GM12874 (cell line): Measurements from ENCODE around the gene PPM1H.

Source experiments
- TF ChIP-seq, protein P1 (sequence below): IDR thresholded peaks from 2 replicates; pipeline ENCODE4 v1.5.1; 2011; ENCODE audit warnings: low read depth, mild to moderate bottlenecking, control low read depth, low read length, moderate library complexity; ENCODE audit not compliant: insufficient read depth

The PPM1H gene

DNA sequence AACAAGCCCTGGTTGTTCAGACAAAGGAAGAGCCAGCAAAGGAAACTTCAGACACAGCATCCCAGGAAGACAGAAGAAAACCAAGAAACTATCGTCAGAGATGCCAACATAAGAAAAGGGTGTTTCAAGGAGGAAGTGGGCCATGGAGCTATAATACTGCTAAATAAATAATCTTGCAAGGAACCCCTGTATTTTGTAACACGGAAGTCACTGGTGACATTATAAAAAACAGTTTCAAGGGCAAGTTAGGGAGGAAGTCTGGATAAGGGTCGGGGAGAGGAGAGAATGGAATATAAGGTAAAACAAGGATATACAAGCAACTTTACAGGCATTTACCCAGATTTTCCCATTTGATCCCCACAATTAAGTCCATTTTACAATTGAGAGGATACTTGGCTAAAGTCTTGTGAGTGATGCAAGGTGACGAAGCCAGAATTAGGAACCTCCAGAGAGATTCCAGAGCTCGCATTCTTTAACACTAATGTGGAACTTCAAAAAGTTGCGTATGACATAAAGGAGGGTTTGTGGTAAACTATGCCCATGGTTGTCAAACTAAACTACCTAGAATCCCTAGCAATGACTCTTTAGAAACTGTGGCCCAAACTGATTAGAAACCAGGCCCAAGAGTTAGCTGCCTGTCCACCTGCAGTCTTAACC lies 46.4 kb downstream of the PPM1H start:
- TF ChIP-seq, protein P1, sequence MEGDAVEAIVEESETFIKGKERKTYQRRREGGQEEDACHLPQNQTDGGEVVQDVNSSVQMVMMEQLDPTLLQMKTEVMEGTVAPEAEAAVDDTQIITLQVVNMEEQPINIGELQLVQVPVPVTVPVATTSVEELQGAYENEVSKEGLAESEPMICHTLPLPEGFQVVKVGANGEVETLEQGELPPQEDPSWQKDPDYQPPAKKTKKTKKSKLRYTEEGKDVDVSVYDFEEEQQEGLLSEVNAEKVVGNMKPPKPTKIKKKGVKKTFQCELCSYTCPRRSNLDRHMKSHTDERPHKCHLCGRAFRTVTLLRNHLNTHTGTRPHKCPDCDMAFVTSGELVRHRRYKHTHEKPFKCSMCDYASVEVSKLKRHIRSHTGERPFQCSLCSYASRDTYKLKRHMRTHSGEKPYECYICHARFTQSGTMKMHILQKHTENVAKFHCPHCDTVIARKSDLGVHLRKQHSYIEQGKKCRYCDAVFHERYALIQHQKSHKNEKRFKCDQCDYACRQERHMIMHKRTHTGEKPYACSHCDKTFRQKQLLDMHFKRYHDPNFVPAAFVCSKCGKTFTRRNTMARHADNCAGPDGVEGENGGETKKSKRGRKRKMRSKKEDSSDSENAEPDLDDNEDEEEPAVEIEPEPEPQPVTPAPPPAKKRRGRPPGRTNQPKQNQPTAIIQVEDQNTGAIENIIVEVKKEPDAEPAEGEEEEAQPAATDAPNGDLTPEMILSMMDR: no peak

DNA sequence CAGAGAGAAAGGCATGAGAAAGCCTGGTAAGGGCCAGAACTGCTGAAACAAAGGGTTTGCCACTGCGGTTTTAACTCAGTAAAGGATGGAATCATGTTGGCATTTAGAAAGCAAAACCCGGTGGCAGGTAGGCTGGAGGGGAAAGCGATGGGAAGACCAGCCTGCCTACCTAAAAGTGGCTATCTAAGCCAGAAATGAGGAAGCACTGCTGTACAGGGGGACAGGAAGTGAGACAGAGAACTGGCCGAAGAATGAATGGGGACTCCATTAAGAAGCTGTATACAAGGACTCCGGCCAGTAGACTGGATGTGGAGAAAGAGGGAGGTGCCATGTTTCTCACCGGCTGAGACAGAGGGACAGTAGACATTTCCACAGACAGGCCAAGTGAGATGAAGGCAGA lies 48.2 kb downstream of the PPM1H start:
- TF ChIP-seq, protein P1: no peak

DNA sequence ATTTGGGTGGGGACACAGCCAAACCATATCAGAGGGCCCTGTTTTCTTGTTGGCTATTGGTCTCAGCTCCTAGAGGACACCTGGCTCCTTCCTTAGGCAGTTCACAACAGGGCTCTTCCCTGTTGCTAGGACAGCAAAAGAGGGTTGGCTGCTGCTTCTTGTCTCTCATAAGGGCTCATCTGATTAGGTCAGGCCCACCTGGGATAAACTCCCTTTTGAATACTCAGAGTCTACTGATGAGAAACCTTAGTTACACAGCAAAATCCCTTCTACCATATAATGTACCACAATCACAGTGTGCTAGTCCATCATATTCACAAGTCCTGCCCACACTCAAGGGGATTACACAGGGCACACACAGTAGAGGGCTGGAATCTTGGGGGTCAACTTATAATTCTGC lies 49.7 kb downstream of the PPM1H start:
- TF ChIP-seq, protein P1: no peak

DNA sequence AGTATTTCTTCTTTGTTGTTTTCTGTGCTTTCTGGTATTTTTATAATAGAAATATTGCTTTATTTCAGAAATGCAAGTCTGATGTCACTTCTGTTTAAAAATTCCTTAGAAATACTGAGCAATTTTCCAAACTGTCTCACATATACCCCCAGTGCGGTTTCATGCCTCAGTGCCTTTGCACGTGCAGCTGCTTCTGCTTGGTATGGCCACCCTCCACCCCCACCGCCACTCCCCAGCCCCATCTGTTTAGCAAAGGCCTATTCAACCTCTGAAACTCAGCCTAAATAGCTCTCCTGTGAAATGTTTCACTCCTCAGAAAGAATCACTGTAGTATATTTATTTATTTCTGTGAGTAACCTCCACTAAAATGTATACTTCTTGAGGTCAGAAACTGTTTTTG lies 52.3 kb downstream of the PPM1H start:
- TF ChIP-seq, protein P1: no peak

DNA sequence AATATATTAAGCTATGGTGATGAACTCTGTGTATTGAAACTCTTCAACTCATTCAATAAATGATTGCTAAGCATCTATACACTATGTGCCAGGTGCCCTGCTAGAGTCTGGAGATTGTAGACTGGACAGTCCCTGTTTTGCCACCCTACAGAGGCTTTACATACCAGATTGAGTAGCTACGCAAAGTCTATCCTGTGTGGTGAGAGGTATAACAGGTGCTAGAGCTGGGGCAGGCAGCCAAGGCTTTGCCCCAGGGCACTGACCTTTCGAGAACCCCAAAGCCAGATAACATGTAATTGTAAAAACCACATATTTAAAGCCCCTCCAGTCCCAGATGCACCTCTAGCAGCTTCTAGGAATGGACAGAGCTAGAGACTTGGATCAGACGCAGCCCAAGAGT lies 52.8 kb downstream of the PPM1H start:
- TF ChIP-seq, protein P1: no peak

DNA sequence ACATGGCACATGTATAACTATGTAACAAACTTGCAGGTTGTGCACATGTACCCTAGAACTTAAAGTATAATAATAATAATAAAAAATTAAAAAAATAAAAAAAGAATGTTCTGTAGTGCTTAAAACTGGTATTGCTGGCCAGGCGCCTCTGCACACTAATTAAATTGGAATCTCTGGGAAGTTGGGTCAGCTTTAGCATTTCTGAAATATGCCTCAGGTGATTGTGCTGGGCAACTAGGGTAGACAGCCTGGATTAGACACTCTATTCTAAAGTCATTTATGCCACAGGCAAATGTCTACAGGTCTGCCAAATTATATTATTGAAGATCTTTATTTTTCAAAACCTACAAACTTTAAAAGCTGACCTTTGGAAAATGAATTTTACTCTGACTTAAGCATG lies 55.3 kb downstream of the PPM1H start:
- TF ChIP-seq, protein P1: no peak

DNA sequence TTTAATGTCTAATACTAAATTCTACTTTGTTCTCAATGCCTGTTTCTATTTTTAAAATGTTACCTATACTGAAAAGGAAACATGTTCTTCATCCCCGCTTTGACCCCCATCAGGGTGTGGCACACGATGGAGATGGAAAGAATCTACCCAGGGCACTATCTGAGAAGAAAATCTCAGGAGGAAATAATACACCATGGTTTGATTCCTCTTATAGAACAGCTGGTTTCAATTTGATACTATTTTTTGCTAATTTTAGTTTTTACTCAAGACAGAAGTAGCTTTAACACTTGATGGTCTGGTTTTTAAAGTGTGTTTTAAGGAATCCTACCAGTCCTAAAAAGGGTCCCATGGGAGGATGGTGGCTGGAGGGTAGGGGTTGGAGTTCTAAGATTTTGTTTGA lies 56.7 kb downstream of the PPM1H start:
- TF ChIP-seq, protein P1: no peak
